ENCODE data around the gene NUDT17. TPM values are rescaled to one million over a fixed set of nuclear protein-coding genes. Genes with fewer than 3 reads are reported as not detected.
"Not testable (repeated sequence)": the region's sequence is repeated elsewhere in the genome, so short reads cannot be mapped to it uniquely, and the experiment has no call there.

The NUDT17 gene, protein sequence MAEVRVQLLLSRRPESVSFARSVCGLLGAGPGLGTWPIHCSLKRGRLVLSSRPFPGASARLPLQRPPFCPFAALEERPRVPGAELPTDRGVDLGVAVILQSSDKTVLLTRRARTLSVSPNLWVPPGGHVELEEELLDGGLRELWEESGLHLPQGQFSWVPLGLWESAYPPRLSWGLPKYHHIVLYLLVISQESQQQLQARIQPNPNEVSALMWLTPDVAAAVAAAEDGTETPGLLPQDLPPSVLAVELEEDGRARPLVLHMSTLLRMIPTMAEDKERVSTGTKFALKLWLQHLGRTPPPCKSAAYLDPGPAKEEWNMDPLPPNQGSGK
- 1 to 10 TPM; 1.5 to 2.2 TPM for polyA plus RNA-seq

DNA sequence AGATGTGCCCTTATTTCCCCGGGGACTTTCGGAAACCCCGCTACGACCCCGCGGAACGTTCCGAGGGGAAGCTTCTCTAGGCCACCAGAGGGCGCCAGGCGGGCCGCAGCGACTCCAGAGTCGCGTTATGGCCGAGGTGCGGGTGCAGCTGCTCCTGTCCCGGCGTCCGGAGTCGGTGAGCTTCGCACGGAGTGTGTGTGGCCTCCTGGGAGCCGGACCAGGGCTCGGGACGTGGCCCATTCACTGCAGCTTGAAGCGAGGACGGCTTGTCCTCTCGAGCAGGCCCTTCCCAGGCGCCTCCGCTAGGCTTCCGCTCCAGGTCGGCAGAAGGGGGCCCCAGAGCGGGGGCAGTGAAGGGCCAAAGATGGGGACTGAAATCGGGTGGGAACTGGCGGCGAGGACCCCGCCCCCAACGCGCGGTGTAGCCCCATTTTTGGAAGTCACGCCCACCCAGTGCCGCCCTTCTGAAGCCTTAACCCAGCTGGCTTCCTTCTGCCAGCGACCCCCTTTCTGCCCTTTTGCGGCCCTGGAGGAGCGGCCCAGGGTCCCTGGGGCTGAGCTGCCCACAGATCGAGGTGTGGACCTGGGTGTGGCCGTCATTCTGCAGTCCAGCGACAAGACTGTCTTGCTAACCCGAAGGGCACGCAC, at the start of gene NUDT17:
Gene NUDT17, plus strand, starts transcription at position 117 of the 648 bp plus-strand sequence. Its CDS starts 11 bp downstream, at position 128.
- Histone ChIP-seq H3K9me3 (ENCODE audit: control insufficient read depth in 2 of 2, insufficient read depth in 1 of 2, low read depth in 1 of 2, low read length in 1 of 2) (no peaks in the 10 kb centered on the region), H3K36me3 (ENCODE audit: control insufficient read depth in 2 of 2, insufficient read depth in 2 of 2, low read length in 1 of 2) (peaks cover 15 to 40% of the 10 kb centered on the region in 2 donors), H3K27me3 (ENCODE audit: control insufficient read depth in 1 of 2, insufficient read depth in 2 of 2, low read length in 2 of 2) (no peaks in the 10 kb centered on the region), H3K27ac (ENCODE audit: low read depth in 2 of 2, low read length in 1 of 2) (peak within 1 kb of the TSS; percentile 66 to 71), H3K4me3 (ENCODE audit: low read depth in 1 of 2, low read length in 2 of 2) (peak within 1 kb of the TSS; percentile 43 to 69), H3K4me1 (ENCODE audit: control insufficient read depth in 2 of 2, insufficient read depth in 2 of 2, low read length in 1 of 2) (peaks cover 3 to 6% of the 10 kb centered on the region in 2 donors)
- 1 to 2% methylated on average over 49 to 50 of the region's 50 CpGs for WGBS, 2 donors

DNA sequence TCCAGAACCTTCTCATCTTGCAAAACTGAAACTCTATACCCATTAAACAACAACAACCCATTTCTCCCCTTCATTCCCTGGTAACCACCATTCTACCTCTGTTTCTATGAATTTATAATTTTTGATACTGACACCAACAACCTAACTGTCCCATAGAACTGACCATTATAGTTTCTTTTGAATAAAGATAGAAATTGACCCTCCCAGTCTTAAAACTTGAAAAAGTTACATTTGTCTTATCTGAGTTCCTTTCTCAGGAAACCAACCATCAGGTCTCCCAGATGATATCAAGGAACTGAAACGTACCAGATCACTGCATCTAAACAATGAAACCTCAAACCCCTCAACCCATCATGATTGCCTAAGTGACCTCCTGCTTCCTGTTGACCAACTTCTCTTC, 48.7 kb upstream of the NUDT17 start:
- Histone ChIP-seq H3K27ac (ENCODE audit: low read depth in 2 of 2, low read length in 1 of 2) (no peak overlapping the region), H3K4me1 (ENCODE audit: control insufficient read depth in 2 of 2, insufficient read depth in 2 of 2, low read length in 1 of 2) (no peaks in the 10 kb centered on the region), H3K36me3 (ENCODE audit: control insufficient read depth in 2 of 2, insufficient read depth in 2 of 2, low read length in 1 of 2) (no peaks in the 10 kb centered on the region), H3K4me3 (ENCODE audit: low read depth in 1 of 2, low read length in 2 of 2) (no peak overlapping the region), H3K27me3 (ENCODE audit: control insufficient read depth in 1 of 2, insufficient read depth in 2 of 2, low read length in 2 of 2) (no peaks in the 10 kb centered on the region), H3K9me3 (ENCODE audit: control insufficient read depth in 2 of 2, insufficient read depth in 1 of 2, low read depth in 1 of 2, low read length in 1 of 2) (no peaks in the 10 kb centered on the region)
- 46 to 81% methylated on average over 1 of the region's 1 CpG for WGBS, 2 donors

DNA sequence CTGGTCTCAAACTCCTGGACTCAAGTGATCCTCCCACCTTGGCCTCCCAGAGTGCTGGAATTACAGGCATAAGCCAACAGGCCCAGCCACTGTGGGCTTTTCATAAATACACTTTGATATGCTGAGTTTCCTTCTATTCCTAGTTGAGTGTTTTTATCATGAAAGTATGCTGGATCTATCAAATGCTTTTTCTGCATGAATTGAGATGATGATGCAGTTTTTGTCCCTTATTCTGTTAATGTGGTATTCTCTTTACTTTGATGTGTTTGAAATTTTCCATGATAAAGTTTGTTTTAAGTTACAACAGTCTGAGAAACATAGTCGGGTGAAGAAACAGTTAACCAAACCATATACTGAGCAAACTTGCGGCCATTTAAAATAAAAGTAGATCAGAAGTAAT, 45.6 kb upstream of the NUDT17 start:
- H3K4me3 ChIP-seq (ENCODE audit: low read depth in 1 of 2, low read length in 2 of 2) = no peak overlapping the region
- H3K4me1 ChIP-seq (ENCODE audit: control insufficient read depth in 2 of 2, insufficient read depth in 2 of 2, low read length in 1 of 2) = no peaks in the 10 kb centered on the region
- WGBS, 2 donors = 88 to 90% methylated on average over 2 of the region's 2 CpGs
- H3K27me3 ChIP-seq (ENCODE audit: control insufficient read depth in 1 of 2, insufficient read depth in 2 of 2, low read length in 2 of 2) = no peaks in the 10 kb centered on the region
- no peaks in the 10 kb centered on the region for H3K9me3 ChIP-seq (ENCODE audit: control insufficient read depth in 2 of 2, insufficient read depth in 1 of 2, low read depth in 1 of 2, low read length in 1 of 2)
- H3K36me3 ChIP-seq (ENCODE audit: control insufficient read depth in 2 of 2, insufficient read depth in 2 of 2, low read length in 1 of 2) = no peaks in the 10 kb centered on the region
- H3K27ac ChIP-seq (ENCODE audit: low read depth in 2 of 2, low read length in 1 of 2) = no peak overlapping the region

DNA sequence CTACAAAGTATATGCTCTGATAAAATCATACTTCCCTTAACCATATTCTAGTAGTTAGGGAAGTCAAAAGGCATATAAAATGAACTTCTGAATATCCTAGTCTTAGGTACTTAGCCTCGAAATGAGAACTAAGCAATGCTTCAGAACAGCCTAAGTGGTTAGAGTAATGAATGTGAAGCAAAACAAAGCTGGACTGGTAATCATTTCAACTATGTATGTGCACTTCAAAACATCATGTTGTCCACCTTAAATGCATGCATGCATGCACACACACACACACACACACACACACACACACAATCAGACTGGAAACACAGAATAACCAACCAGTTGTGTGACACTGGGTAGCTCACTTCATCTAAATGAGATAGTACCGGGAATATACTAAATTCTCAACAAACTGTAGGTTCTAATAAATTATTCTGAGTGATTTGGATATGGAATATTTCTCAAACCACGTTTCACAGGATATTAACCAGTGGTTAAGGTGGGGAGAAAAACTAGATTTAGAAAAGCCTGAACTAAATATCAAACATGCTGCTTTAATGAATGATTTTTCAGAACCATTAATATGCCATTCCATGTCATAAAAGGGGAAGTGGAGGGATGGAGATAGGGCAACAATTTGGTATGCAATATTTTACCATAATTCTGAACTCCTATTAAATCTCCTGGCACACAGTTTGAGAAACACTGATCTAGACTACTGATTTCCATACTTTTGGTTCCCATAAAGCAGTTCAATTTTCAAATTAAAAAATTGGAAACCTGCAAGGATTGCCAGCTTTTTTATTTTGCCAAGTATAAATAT, 41.0 kb upstream of the NUDT17 start:
- H3K4me1 ChIP-seq (ENCODE audit: control insufficient read depth in 2 of 2, insufficient read depth in 2 of 2, low read length in 1 of 2) = no peaks in the 10 kb centered on the region
- no peaks in the 10 kb centered on the region for H3K9me3 ChIP-seq (ENCODE audit: control insufficient read depth in 2 of 2, insufficient read depth in 1 of 2, low read depth in 1 of 2, low read length in 1 of 2)
- H3K27me3 ChIP-seq (ENCODE audit: control insufficient read depth in 1 of 2, insufficient read depth in 2 of 2, low read length in 2 of 2) = no peaks in the 10 kb centered on the region
- H3K36me3 ChIP-seq (ENCODE audit: control insufficient read depth in 2 of 2, insufficient read depth in 2 of 2, low read length in 1 of 2) = no peaks in the 10 kb centered on the region
- H3K27ac ChIP-seq (ENCODE audit: low read depth in 2 of 2, low read length in 1 of 2) = no peak overlapping the region
- 65 to 69% methylated on average over 3 of the region's 3 CpGs for WGBS, 2 donors
- H3K4me3 ChIP-seq (ENCODE audit: low read depth in 1 of 2, low read length in 2 of 2) = no peak overlapping the region

DNA sequence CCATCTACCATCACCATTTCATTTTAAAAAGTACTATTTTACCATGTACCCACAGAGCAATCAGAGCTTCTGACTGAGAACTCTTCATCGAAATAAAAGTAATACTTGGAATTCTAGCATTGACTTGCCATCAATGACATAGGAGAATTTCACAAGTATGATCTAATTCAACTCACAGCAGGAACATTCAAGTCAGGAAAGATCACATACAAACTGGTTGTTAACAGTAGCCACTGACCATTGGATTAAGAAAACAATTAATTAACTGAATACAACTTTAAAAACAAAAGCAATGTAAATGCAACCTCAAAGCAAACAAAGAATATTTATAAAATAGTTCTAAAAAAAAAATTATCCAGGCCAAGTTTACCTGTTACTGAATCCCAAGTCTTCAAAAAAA, 40.4 kb upstream of the NUDT17 start:
- H3K27me3 ChIP-seq (ENCODE audit: control insufficient read depth in 1 of 2, insufficient read depth in 2 of 2, low read length in 2 of 2) = no peaks in the 10 kb centered on the region
- no peaks in the 10 kb centered on the region for H3K9me3 ChIP-seq (ENCODE audit: control insufficient read depth in 2 of 2, insufficient read depth in 1 of 2, low read depth in 1 of 2, low read length in 1 of 2)
- H3K27ac ChIP-seq (ENCODE audit: low read depth in 2 of 2, low read length in 1 of 2) = no peak overlapping the region
- no peaks in the 10 kb centered on the region for H3K4me1 ChIP-seq (ENCODE audit: control insufficient read depth in 2 of 2, insufficient read depth in 2 of 2, low read length in 1 of 2)
- H3K36me3 ChIP-seq (ENCODE audit: control insufficient read depth in 2 of 2, insufficient read depth in 2 of 2, low read length in 1 of 2) = no peaks in the 10 kb centered on the region
- WGBS, 2 donors = 88 to 94% methylated on average over 1 of the region's 1 CpG
- H3K4me3 ChIP-seq (ENCODE audit: low read depth in 1 of 2, low read length in 2 of 2) = no peak overlapping the region

DNA sequence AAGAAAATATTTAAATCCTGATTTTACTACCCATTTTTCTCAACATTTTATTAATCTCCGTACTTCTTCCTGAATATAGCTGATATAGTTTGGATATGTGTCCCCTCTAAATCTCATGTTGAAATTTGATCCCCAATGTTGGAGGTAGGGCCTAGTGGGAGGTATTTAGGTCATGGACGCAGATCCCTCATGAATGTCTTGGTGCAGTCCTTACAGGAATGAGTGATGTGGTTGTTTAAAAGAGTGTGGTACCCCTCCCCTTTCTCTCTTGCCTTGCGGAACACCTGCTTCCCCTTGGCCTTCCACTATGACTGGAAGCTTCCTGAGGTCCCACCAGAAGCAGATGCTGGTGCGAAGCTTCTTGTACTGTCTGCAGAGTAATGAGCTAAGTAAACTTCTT, 39.0 kb upstream of the NUDT17 start:
- Histone ChIP-seq H3K36me3 (ENCODE audit: control insufficient read depth in 2 of 2, insufficient read depth in 2 of 2, low read length in 1 of 2) (no peaks in the 10 kb centered on the region), H3K4me1 (ENCODE audit: control insufficient read depth in 2 of 2, insufficient read depth in 2 of 2, low read length in 1 of 2) (no peaks in the 10 kb centered on the region), H3K9me3 (ENCODE audit: control insufficient read depth in 2 of 2, insufficient read depth in 1 of 2, low read depth in 1 of 2, low read length in 1 of 2) (no peaks in the 10 kb centered on the region), H3K27me3 (ENCODE audit: control insufficient read depth in 1 of 2, insufficient read depth in 2 of 2, low read length in 2 of 2) (no peaks in the 10 kb centered on the region), H3K4me3 (ENCODE audit: low read depth in 1 of 2, low read length in 2 of 2) (no peak overlapping the region), H3K27ac (ENCODE audit: low read depth in 2 of 2, low read length in 1 of 2) (no peak overlapping the region)
- WGBS, 2 donors = 97% methylated on average over 4 of the region's 4 CpGs

DNA sequence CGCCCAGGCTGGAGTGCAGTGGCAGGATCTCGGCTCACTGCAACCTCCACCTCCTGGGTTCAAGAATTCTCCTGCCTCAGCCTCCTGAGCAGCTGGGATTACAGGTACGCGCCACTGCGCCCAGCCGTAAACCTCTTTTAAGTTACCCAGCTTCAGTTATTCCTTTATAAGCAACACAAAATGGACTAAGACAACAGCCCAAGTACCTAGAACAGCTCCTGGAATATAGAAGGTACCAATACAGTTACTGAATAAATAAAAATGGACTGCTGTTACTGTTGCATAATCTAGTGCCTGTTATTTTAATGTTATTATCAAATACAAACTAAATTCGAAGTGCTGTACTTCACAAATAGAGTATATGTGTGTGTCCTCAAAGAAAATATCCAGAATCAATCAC, 38.6 kb upstream of the NUDT17 start:
- H3K9me3 ChIP-seq (ENCODE audit: control insufficient read depth in 2 of 2, insufficient read depth in 1 of 2, low read depth in 1 of 2, low read length in 1 of 2) = no peaks in the 10 kb centered on the region
- no peaks in the 10 kb centered on the region for H3K4me1 ChIP-seq (ENCODE audit: control insufficient read depth in 2 of 2, insufficient read depth in 2 of 2, low read length in 1 of 2)
- H3K36me3 ChIP-seq (ENCODE audit: control insufficient read depth in 2 of 2, insufficient read depth in 2 of 2, low read length in 1 of 2) = no peaks in the 10 kb centered on the region
- 93 to 95% methylated on average over 7 of the region's 7 CpGs for WGBS, 2 donors
- H3K27ac ChIP-seq (ENCODE audit: low read depth in 2 of 2, low read length in 1 of 2) = no peak overlapping the region
- H3K27me3 ChIP-seq (ENCODE audit: control insufficient read depth in 1 of 2, insufficient read depth in 2 of 2, low read length in 2 of 2) = no peaks in the 10 kb centered on the region
- H3K4me3 ChIP-seq (ENCODE audit: low read depth in 1 of 2, low read length in 2 of 2) = no peak overlapping the region

DNA sequence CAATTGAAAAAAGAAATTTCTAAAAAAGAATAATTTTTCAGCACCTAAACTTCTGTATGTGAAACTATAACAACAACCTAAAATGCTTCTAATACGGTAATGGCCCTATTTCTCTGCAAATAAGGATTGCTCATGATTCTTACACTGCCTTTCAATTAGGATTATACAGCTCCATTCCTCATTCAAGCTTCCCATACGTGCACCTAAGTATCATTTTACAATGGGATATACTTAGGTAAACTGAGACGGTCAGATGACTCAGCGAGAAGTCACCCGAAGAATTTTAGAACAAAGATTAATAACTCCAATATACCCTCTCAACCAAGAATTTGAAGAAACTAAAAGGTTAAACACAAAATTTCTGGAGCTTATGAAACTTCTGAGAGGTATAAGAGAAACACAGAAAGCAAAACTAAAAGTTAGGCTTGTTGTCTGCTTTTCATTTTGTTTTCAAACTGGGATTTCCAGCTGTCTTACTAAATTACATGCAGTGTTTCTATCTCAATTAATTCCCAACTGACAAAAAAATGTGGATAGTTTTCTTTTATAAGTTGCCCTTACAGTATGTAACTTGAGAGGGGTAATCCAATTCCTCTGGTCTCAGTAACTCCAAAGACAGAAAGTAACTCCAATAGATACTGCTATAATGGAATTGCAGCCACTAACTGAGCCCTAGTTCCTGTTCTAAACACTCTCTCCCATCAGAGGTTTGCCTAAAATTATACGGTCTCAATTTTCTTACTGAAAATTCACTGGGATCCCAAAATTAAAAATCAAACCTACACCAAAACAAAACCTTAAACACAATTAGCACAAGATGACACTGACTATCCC, 32.2 kb upstream of the NUDT17 start:
- not testable (repeated sequence) for H3K36me3 ChIP-seq (ENCODE audit: control insufficient read depth in 2 of 2, insufficient read depth in 2 of 2, low read length in 1 of 2); H3K9me3 ChIP-seq (ENCODE audit: control insufficient read depth in 2 of 2, insufficient read depth in 1 of 2, low read depth in 1 of 2, low read length in 1 of 2); H3K4me3 ChIP-seq (ENCODE audit: low read depth in 1 of 2, low read length in 2 of 2); H3K27ac ChIP-seq (ENCODE audit: low read depth in 2 of 2, low read length in 1 of 2); H3K4me1 ChIP-seq (ENCODE audit: control insufficient read depth in 2 of 2, insufficient read depth in 2 of 2, low read length in 1 of 2); H3K27me3 ChIP-seq (ENCODE audit: control insufficient read depth in 1 of 2, insufficient read depth in 2 of 2, low read length in 2 of 2)
- 46 to 55% methylated on average over 5 of the region's 6 CpGs for WGBS, 2 donors

DNA sequence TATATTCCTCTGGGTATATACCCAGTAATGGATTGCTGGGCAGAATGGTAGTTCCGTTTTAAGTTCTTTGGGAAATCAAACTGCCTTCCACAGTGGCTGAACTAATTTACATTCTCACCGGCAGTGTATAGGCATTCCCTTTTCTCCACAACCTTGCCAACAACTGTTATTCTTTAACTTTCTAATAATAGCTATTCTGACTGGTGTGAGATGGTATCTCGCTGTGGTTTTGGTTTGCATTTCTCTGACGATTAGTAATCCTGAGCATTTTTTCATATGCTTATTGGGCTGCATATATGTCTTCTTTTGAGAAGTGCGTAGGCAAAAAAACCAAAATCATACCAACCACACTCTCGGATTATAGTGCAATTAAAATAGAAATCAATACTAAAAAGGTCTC, 27.3 kb upstream of the NUDT17 start:
- H3K27me3 ChIP-seq (ENCODE audit: control insufficient read depth in 1 of 2, insufficient read depth in 2 of 2, low read length in 2 of 2); H3K27ac ChIP-seq (ENCODE audit: low read depth in 2 of 2, low read length in 1 of 2); H3K36me3 ChIP-seq (ENCODE audit: control insufficient read depth in 2 of 2, insufficient read depth in 2 of 2, low read length in 1 of 2); H3K9me3 ChIP-seq (ENCODE audit: control insufficient read depth in 2 of 2, insufficient read depth in 1 of 2, low read depth in 1 of 2, low read length in 1 of 2); H3K4me3 ChIP-seq (ENCODE audit: low read depth in 1 of 2, low read length in 2 of 2); H3K4me1 ChIP-seq (ENCODE audit: control insufficient read depth in 2 of 2, insufficient read depth in 2 of 2, low read length in 1 of 2): not testable (repeated sequence)
- 30 to 80% methylated on average over 4 of the region's 6 CpGs for WGBS, 2 donors

All from esophagus (tissue), 2 donors.